Osteoblast (primary cell): ENCODE measurements around the gene GRM7. TPM values are rescaled to one million over a fixed set of nuclear protein-coding genes. Genes with fewer than 3 reads are reported as not detected.

Source experiments
- DNase-seq: peaks from one replicate; pipeline ENCODE4 v3.0.0; 2011; ENCODE audit warnings: low spot score, mixed read lengths; ENCODE audit not compliant: insufficient read length; ENCODE audit errors: missing footprints
- H2AFZ ChIP-seq: 2 replicates; pipeline ENCODE4 v1.6.0; 2011; ENCODE audit warnings: mild to moderate bottlenecking, low read length
- H3K27ac ChIP-seq: 2 replicates; pipeline ENCODE4 v1.5.1; 2011; ENCODE audit warnings: mild to moderate bottlenecking, low read depth, low read length, moderate library complexity
- H3K27me3 ChIP-seq: 2 replicates; pipeline ENCODE4 v1.6.0; 2012; ENCODE audit warnings: mild to moderate bottlenecking, control low read depth, inconsistent platforms, low read length, moderate library complexity; ENCODE audit not compliant: insufficient read depth
- H3K36me3 ChIP-seq: 2 replicates; pipeline ENCODE4 v1.5.1; 2011; ENCODE audit warnings: mild to moderate bottlenecking, low read length, control low read depth, moderate library complexity; ENCODE audit not compliant: insufficient read depth
- H3K4me1 ChIP-seq: 2 replicates; pipeline ENCODE4 v1.5.1; 2011; ENCODE audit warnings: mild to moderate bottlenecking, low read length, control low read depth, moderate library complexity; ENCODE audit not compliant: insufficient read depth
- H3K4me2 ChIP-seq: 2 replicates; pipeline ENCODE4 v1.6.0; 2011; ENCODE audit warnings: mild to moderate bottlenecking, low read length; ENCODE audit not compliant: insufficient read depth
- H3K4me3 ChIP-seq: fragments of 200-600 bp; sonication (generic); 3 replicates; pipeline ENCODE4 v1.5.1; 2012; ENCODE audit warnings: mild to moderate bottlenecking, low read length, inconsistent platforms; ENCODE audit not compliant: insufficient read depth
- H3K79me2 ChIP-seq: 2 replicates; pipeline ENCODE4 v1.6.0; 2012; ENCODE audit warnings: mild to moderate bottlenecking, low read length, control low read depth, inconsistent platforms; ENCODE audit not compliant: insufficient read depth
- H3K9me3 ChIP-seq: 2 replicates; pipeline ENCODE4 v1.5.1; 2011; ENCODE audit warnings: low read depth, low read length, control low read depth
- H4K20me1 ChIP-seq: 2 replicates; pipeline ENCODE4 v1.6.0; 2012; ENCODE audit warnings: mild to moderate bottlenecking, low read length, control low read depth; ENCODE audit not compliant: insufficient read depth
- CTCF ChIP-seq: IDR thresholded peaks from 2 replicates; pipeline ENCODE4 v1.5.1; 2011; ENCODE audit warnings: mild to moderate bottlenecking, low read depth, low read length, moderate library complexity; ENCODE audit errors: extremely low read depth
- total RNA-seq: library from RNA; depleted of rRNA; stranded (reverse); fragments of >200 nt; gene quantifications from 2 replicates; pipeline ENCODE4 v1.2.3, GENCODE V29; 2012

Gene GRM7
- total RNA-seq, 1 donor: not detected

- Histone ChIP-seq H3K27ac (no peak overlapping the region), H3K4me3 (no peak overlapping the region), H4K20me1 (no peaks in the 10 kb centered on the region), H3K4me1 (no peaks in the 10 kb centered on the region), H3K4me2 (no peak overlapping the region), H3K9me3 (no peaks in the 10 kb centered on the region), H3K36me3 (no peaks in the 10 kb centered on the region), H3K27me3 (no peaks in the 10 kb centered on the region), H2AFZ (no peak overlapping the region), H3K79me2 (no peaks in the 10 kb centered on the region)
- no peak for DNase-seq
- TF ChIP-seq CTCF: no peak
These were observed 520.8 kb downstream of the GRM7 start for GRCh38 chr3:7381741-7382140.

DNA sequence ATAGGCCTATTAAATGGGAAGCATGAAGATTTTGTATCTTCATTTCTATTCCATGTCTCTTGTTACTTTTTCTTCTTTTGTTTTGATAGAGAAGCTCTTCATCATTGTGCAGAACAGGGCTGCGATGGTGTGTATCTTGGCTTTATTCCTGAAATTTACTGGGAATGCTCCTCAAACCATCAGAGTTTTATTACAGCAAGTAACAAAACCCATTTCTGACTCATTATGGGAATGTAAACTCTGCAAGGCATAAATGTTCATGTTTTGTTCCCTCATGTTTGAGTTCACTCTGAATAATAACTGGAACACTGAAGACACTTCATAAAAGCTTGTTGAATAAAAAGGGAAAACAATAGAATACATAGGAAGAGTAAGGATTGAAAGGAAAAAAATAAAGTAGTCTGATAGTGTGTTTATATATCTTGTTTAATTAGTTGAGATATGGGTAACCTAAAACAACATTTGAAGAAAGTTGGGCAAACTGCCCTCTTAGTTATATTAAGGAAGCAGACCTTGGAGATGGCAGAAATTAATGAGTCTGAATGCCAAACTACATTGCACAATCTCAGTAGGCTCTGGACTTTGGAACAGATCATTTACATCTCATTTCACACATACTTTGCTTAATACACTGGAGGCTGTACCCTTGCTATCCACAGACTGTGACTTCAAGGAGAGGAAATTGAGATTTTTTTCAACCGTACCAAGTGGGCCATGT, 521.5 kb downstream of the GRM7 start:
- H2AFZ ChIP-seq: no peak overlapping the region
- no peak for DNase-seq
- no peaks in the 10 kb centered on the region for H3K36me3 ChIP-seq
- H3K4me3 ChIP-seq: no peak overlapping the region
- H3K4me1 ChIP-seq: no peaks in the 10 kb centered on the region
- no peaks in the 10 kb centered on the region for H4K20me1 ChIP-seq
- no peaks in the 10 kb centered on the region for H3K79me2 ChIP-seq
- no peak overlapping the region for H3K27ac ChIP-seq
- H3K27me3 ChIP-seq: no peaks in the 10 kb centered on the region
- no peak for TF ChIP-seq CTCF
- no peaks in the 10 kb centered on the region for H3K9me3 ChIP-seq
- H3K4me2 ChIP-seq: no peak overlapping the region

DNA sequence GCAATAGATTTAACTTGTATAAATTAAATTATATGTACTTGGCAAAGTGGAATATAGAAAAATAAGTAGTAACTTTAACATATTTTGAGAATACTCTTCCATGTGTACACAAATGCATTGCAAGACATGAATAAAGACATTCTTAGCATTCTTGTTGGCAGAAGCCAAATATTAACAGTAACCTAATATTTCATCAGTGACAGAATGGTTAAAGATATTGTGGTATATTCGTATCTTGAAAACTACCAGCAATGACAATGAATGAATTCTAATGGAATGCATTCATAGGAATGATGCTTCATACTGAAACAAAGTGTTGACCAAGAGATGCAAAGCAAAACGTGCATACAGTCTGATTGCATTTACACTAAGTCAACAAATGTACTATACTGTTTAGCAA, 524.7 kb downstream of the GRM7 start:
- H3K9me3 ChIP-seq: no peaks in the 10 kb centered on the region
- no peak overlapping the region for H2AFZ ChIP-seq
- DNase-seq: no peak
- TF ChIP-seq CTCF: no peak
- H3K27me3 ChIP-seq: no peaks in the 10 kb centered on the region
- no peaks in the 10 kb centered on the region for H3K4me1 ChIP-seq
- no peaks in the 10 kb centered on the region for H3K36me3 ChIP-seq
- no peak overlapping the region for H3K4me2 ChIP-seq
- H3K79me2 ChIP-seq: no peaks in the 10 kb centered on the region
- H4K20me1 ChIP-seq: no peaks in the 10 kb centered on the region
- H3K27ac ChIP-seq: no peak overlapping the region
- H3K4me3 ChIP-seq: no peak overlapping the region

DNA sequence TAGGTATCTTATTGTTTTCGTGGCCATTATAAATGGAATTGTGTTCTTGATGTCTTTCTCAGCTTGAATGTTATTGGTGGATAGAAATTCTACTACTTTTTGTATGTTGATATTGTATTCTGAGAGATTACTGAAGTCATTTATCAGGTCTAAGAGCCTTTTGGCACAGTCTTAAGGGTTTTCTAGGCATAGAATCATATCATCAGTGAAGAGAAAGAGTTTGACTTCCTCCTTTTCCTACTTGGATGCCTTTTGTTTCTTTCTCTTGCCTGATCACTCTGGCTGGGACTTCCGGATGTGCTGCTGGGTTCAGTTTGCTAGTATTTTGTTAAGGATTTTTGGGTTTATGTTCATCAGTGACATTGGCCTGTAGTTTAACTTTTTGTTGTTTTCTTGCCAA, 527.1 kb downstream of the GRM7 start:
- no peak for TF ChIP-seq CTCF
- H3K4me2 ChIP-seq: no peak overlapping the region
- H3K36me3 ChIP-seq: no peaks in the 10 kb centered on the region
- H4K20me1 ChIP-seq: no peaks in the 10 kb centered on the region
- DNase-seq: no peak
- no peaks in the 10 kb centered on the region for H3K4me1 ChIP-seq
- H2AFZ ChIP-seq: no peak overlapping the region
- H3K4me3 ChIP-seq: no peak overlapping the region
- H3K79me2 ChIP-seq: no peaks in the 10 kb centered on the region
- no peaks in the 10 kb centered on the region for H3K27me3 ChIP-seq
- H3K9me3 ChIP-seq: peaks cover 5% of the 10 kb centered on the region
- no peak overlapping the region for H3K27ac ChIP-seq
